GM12878 (cell line): Measurements from ENCODE around the gene ZBTB16. TPM values are rescaled to one million over a fixed set of nuclear protein-coding genes. Genes with fewer than 3 reads are reported as not detected.

Experiments used
- ATAC-seq: fragments of 200-7000 bp; cut with Tn5 transposase; 3 replicates; pipeline ENCODE4 v1.9.1; 2020; ENCODE audit warnings: mild to moderate bottlenecking, moderate library complexity
- BruUV-seq: library from RNA; stranded (reverse); fragments of 400-500 nt; replicated peaks from 2 replicates; lab custom pipeline; 2021; lab: Mats Ljungman, UMichigan
- CTCF ChIA-PET: fragments of 300-600 bp; sonication (Branson Sonifier 250); formaldehyde crosslinking; extraction: SDS; loops from one replicate; lab custom pipeline; 2021; ENCODE audit warnings: inconsistent platforms; lab: Yijun Ruan, JAX
- POLR2A ChIA-PET: fragments of 350-600 bp; formaldehyde crosslinking; extraction: SDS; loops from one replicate; lab custom pipeline; 2021; ENCODE audit warnings: inconsistent platforms; lab: Charles Lee
- RAD21 ChIA-PET: fragments of 300-600 bp; sonication (Branson Sonifier 250); formaldehyde crosslinking; loops from one replicate; lab custom pipeline; 2023; ENCODE audit warnings: antibody characterized with exemption; ENCODE audit not compliant: unreplicated experiment; lab: Charles Lee
- SMC1A ChIA-PET: fragments of 300-600 bp; sonication (Branson Sonifier 250); formaldehyde crosslinking; loops from one replicate; lab custom pipeline; 2023; ENCODE audit not compliant: unreplicated experiment, uncharacterized antibody; lab: Charles Lee
- DNase-seq: peaks from one replicate; pipeline ENCODE4 v3.0.0-alpha.2; 2011; ENCODE audit warnings: low read depth, low spot score
- FAIRE-seq: peaks from 3 replicates; lab custom pipeline; 2011; peaks lifted over from hg19 to GRCh38; lab: Jason Lieb, UNC
- H2AFZ ChIP-seq: 2 replicates; pipeline ENCODE4 v1.6.0; 2011; ENCODE audit warnings: low read depth, low read length, control low read depth; ENCODE audit not compliant: control insufficient read depth
- H3K27ac ChIP-seq: 2 replicates; pipeline ENCODE4 v1.5.1; 2011; ENCODE audit warnings: control low read depth; ENCODE audit not compliant: control insufficient read depth, insufficient read depth
- H3K27me3 ChIP-seq, 2 experiments: replicated peaks in 1 of 2; 2 replicates each; pipeline versions ENCODE4 v1.6.0 to v1.6.1; 2011; ENCODE audit warnings: low read length in 1 of 2; ENCODE audit not compliant: control insufficient read depth in 2 of 2, insufficient read depth in 2 of 2
- H3K36me3 ChIP-seq, 2 experiments: 2 replicates each; pipeline ENCODE4 v1.5.1; 2011; ENCODE audit warnings: low read length in 1 of 2; ENCODE audit not compliant: control insufficient read depth in 2 of 2, insufficient read depth in 2 of 2
- H3K4me1 ChIP-seq: 2 replicates; pipeline ENCODE4 v1.6.1; 2011; ENCODE audit warnings: mild to moderate bottlenecking, low read length, moderate library complexity, mixed read lengths; ENCODE audit not compliant: control insufficient read depth, insufficient read depth
- H3K4me2 ChIP-seq: 2 replicates; pipeline ENCODE4 v1.6.0; 2011; ENCODE audit warnings: control low read depth; ENCODE audit not compliant: control insufficient read depth, insufficient read depth
- H3K4me3 ChIP-seq: fragments of 200-600 bp; sonication (generic); 2 replicates; pipeline ENCODE4 v1.5.1; 2016
- H3K79me2 ChIP-seq: 2 replicates; pipeline ENCODE4 v1.6.0; 2011; ENCODE audit warnings: low read length; ENCODE audit not compliant: control insufficient read depth, insufficient read depth
- H3K9ac ChIP-seq: 2 replicates; pipeline ENCODE4 v1.8.0; 2011; ENCODE audit warnings: low read length, control low read depth, mixed read lengths; ENCODE audit not compliant: control insufficient read depth, insufficient read depth
- H3K9me3 ChIP-seq: replicated peaks from 3 replicates; pipeline ENCODE4 v1.5.1; 2011; ENCODE audit warnings: mild to moderate bottlenecking, low read length; ENCODE audit not compliant: control insufficient read depth, insufficient read depth
- H4K20me1 ChIP-seq: 2 replicates; pipeline ENCODE4 v1.6.0; 2011; ENCODE audit not compliant: control insufficient read depth, insufficient read depth
- GABPA ChIP-seq: IDR thresholded peaks from 2 replicates; pipeline ENCODE4 v1.6.1; 2014; ENCODE audit warnings: antibody characterized with exemption, low read depth, mild to moderate bottlenecking, inconsistent platforms
- JUNB ChIP-seq: IDR thresholded peaks from 2 replicates; pipeline ENCODE4 v1.6.1; 2016; ENCODE audit warnings: antibody characterized with exemption, mild to moderate bottlenecking
- JUND ChIP-seq: IDR thresholded peaks from 2 replicates; pipeline ENCODE4 v1.6.1; 2012; ENCODE audit warnings: low read depth, mild to moderate bottlenecking, low read length, improper control_type of control experiment, moderate library complexity
- WGBS: methylation state at CpG from one replicate; pipeline ENCODE4 v1.1.6; 2016; ENCODE audit warnings: low lambda C conversion rate; ENCODE audit not compliant: insufficient replicate concordance, insufficient coverage; ENCODE audit errors: missing lambda C conversion rate; 5-methylcytosine and 5-hydroxymethylcytosine counted together
- in situ Hi-C: fragments of 300-500 bp; cut with MboI; formaldehyde crosslinking; loops from 9 replicates; pipeline ENCODE4 v1.14.3; 2018; ENCODE audit warnings: mixed read lengths
- intact Hi-C: fragments of 100-400 bp; cut with micrococcal nuclease; formaldehyde crosslinking; loops from one replicate; pipeline ENCODE4 v1.14.2; 2022; ENCODE audit not compliant: unreplicated experiment
- polyA plus RNA-seq, 11 experiments: library from polyadenylated mRNA; depleted of rRNA in 4 of 11; unstranded in 6 of 11; stranded (reverse) in 5 of 11; fragments of >200 nt; fragmentation: Nextera tagmentation in 4 of 11; fragmentation: Illumina TruSeq in 1 of 11; extraction: Ambion mirVana in 4 of 11; extraction: Trizol in 1 of 11; gene quantifications; 1 replicate in 1 of 11; 2 replicates in 10 of 11; pipeline versions ENCODE4 v1.2.1 to v1.2.3, GENCODE V29; 2011 to 2016; ENCODE audit warnings: inconsistent platforms in 2 of 11, missing spikeins in 2 of 11, low read depth in 1 of 11
- total RNA-seq, 4 experiments: library from RNA; depleted of rRNA in 3 of 4; stranded (reverse); fragments of >200 nt in 3 of 4; fragmentation: Illumina TruSeq in 1 of 4; extraction: Trizol in 1 of 4; gene quantifications; 2 replicates each; pipeline versions ENCODE4 v1.2.1 to v1.2.3, GENCODE V29; 2013 to 2021
- TF ChIP-seq, protein P1 (sequence below): fragments of 450-650 bp; IDR thresholded peaks from 2 replicates; pipeline ENCODE4 v1.6.1; 2017; ENCODE audit warnings: borderline replicate concordance
- TF ChIP-seq, protein P2 (sequence below): fragments of 450-650 bp; IDR thresholded peaks from 2 replicates; pipeline ENCODE4 v1.6.1; 2017; ENCODE audit warnings: mild to moderate bottlenecking, moderate library complexity
- TF ChIP-seq, protein P3 (sequence below): fragments of 450-650 bp; IDR thresholded peaks from 2 replicates; pipeline ENCODE4 v1.6.1; 2017; ENCODE audit warnings: antibody characterized with exemption, mild to moderate bottlenecking, moderate library complexity

ZBTB16 gene
- total and polyA plus RNA-seq, 10 of the 15 experiments (the other 5 are each of a cell fraction or from before 2014, with no cell fraction given): 0.38 TPM; not detected in 9

DNA sequence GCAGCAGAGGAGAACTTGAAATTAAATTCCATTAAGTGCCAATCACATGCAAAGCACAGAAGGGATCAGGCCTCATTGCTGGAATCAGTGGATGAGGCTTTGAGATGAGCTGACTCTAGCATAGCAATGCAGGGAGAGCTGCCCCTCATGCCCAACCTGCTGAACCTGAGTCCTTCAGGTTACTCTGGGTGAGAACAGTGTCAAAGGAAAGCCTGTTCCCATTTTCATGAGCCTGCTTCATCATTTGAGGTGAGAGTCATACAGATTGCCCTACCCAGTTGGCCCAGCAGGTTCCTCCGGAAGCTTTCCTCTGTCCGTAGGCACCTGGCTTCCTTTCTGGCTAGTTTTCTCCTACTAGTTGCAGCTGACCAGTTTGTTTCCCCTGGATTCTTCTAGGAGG lies 25.9 kb upstream of the ZBTB16 start:
- intact Hi-C loops: no loop called here
- DNase-seq: no peak

More for the DNA sequence above, 25.9 kb upstream of the ZBTB16 start:
- Histone ChIP-seq H3K9ac (no peak overlapping the region), H3K4me1 (no peaks in the 10 kb centered on the region), H4K20me1 (no peaks in the 10 kb centered on the region), H3K27me3 (no peaks in the 10 kb centered on the region; a peak in 1 of 4 replicates), H3K4me3 (no peak overlapping the region), H3K79me2 (no peaks in the 10 kb centered on the region), H3K27ac (no peak overlapping the region), H2AFZ (no peak overlapping the region), H3K36me3 (no peaks in the 10 kb centered on the region), H3K4me2 (no peak overlapping the region), H3K9me3 (no peaks in the 10 kb centered on the region)
- CTCF ChIA-PET: no interaction called here
- TF ChIP-seq, protein P1, sequence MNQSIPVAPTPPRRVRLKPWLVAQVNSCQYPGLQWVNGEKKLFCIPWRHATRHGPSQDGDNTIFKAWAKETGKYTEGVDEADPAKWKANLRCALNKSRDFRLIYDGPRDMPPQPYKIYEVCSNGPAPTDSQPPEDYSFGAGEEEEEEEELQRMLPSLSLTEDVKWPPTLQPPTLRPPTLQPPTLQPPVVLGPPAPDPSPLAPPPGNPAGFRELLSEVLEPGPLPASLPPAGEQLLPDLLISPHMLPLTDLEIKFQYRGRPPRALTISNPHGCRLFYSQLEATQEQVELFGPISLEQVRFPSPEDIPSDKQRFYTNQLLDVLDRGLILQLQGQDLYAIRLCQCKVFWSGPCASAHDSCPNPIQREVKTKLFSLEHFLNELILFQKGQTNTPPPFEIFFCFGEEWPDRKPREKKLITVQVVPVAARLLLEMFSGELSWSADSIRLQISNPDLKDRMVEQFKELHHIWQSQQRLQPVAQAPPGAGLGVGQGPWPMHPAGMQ: no peak
- TF ChIP-seq, protein P2, sequence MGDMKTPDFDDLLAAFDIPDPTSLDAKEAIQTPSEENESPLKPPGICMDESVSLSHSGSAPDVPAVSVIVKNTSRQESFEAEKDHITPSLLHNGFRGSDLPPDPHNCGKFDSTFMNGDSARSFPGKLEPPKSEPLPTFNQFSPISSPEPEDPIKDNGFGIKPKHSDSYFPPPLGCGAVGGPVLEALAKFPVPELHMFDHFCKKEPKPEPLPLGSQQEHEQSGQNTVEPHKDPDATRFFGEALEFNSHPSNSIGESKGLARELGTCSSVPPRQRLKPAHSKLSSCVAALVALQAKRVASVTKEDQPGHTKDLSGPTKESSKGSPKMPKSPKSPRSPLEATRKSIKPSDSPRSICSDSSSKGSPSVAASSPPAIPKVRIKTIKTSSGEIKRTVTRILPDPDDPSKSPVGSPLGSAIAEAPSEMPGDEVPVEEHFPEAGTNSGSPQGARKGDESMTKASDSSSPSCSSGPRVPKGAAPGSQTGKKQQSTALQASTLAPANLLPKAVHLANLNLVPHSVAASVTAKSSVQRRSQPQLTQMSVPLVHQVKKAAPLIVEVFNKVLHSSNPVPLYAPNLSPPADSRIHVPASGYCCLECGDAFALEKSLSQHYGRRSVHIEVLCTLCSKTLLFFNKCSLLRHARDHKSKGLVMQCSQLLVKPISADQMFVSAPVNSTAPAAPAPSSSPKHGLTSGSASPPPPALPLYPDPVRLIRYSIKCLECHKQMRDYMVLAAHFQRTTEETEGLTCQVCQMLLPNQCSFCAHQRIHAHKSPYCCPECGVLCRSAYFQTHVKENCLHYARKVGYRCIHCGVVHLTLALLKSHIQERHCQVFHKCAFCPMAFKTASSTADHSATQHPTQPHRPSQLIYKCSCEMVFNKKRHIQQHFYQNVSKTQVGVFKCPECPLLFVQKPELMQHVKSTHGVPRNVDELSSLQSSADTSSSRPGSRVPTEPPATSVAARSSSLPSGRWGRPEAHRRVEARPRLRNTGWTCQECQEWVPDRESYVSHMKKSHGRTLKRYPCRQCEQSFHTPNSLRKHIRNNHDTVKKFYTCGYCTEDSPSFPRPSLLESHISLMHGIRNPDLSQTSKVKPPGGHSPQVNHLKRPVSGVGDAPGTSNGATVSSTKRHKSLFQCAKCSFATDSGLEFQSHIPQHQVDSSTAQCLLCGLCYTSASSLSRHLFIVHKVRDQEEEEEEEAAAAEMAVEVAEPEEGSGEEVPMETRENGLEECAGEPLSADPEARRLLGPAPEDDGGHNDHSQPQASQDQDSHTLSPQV: no peak
- TF ChIP-seq JUNB: no peak
- no peak for TF ChIP-seq JUND
- TF ChIP-seq, protein P3, sequence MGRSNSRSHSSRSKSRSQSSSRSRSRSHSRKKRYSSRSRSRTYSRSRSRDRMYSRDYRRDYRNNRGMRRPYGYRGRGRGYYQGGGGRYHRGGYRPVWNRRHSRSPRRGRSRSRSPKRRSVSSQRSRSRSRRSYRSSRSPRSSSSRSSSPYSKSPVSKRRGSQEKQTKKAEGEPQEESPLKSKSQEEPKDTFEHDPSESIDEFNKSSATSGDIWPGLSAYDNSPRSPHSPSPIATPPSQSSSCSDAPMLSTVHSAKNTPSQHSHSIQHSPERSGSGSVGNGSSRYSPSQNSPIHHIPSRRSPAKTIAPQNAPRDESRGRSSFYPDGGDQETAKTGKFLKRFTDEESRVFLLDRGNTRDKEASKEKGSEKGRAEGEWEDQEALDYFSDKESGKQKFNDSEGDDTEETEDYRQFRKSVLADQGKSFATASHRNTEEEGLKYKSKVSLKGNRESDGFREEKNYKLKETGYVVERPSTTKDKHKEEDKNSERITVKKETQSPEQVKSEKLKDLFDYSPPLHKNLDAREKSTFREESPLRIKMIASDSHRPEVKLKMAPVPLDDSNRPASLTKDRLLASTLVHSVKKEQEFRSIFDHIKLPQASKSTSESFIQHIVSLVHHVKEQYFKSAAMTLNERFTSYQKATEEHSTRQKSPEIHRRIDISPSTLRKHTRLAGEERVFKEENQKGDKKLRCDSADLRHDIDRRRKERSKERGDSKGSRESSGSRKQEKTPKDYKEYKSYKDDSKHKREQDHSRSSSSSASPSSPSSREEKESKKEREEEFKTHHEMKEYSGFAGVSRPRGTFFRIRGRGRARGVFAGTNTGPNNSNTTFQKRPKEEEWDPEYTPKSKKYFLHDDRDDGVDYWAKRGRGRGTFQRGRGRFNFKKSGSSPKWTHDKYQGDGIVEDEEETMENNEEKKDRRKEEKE: no peak
- no peak for TF ChIP-seq GABPA
- POLR2A ChIA-PET: no interaction called here
- SMC1A ChIA-PET: no interaction called here
- 47% methylated on average over 2 of the region's 2 CpGs for WGBS
- RAD21 ChIA-PET: no interaction called here
- FAIRE-seq: no peak
- BruUV-seq: no TSS peak
- in situ Hi-C loops: no loop called here
- no peak for ATAC-seq
